T-helper 2 cell treated with Interferon-gamma antibody and Interleukin-4, amounts not matched to agents 5 μg/mL and 100 μg/mL, for 36 hours (primary cell): ENCODE measurements around the gene GABBR1.
"Not testable (repeated sequence)": the region's sequence is repeated elsewhere in the genome, so short reads cannot be mapped to it uniquely, and the experiment has no call there.

Experiments used
- DNase-seq: peaks from one replicate; pipeline ENCODE4 v3.0.0; 2021; ENCODE audit warnings: low spot score
- H3K27ac Mint-ChIP-seq: one replicate; pipeline ENCODE4 v1.8.0; 2021; ENCODE audit warnings: mild to moderate bottlenecking, mixed read lengths
- H3K27me3 Mint-ChIP-seq: one replicate; pipeline ENCODE4 v1.8.0; 2021; ENCODE audit warnings: low read depth, mixed read lengths
- H3K36me3 Mint-ChIP-seq: one replicate; pipeline ENCODE4 v1.8.0; 2021; ENCODE audit warnings: low read depth, mixed read lengths
- H3K4me1 Mint-ChIP-seq: one replicate; pipeline ENCODE4 v1.8.0; 2021; ENCODE audit warnings: low read depth, mixed read lengths
- H3K4me3 Mint-ChIP-seq: one replicate; pipeline ENCODE4 v1.8.0; 2022; ENCODE audit warnings: mild to moderate bottlenecking, moderate library complexity, mixed read lengths
- H3K9me3 Mint-ChIP-seq: one replicate; pipeline ENCODE4 v1.8.0; 2021; ENCODE audit warnings: mixed read lengths

GABBR1 gene

GRCh38 chr6:29632789-29633533 lies at the start of gene GABBR1:
Gene GABBR1, minus strand, starts transcription at chr6:29633183. Its CDS starts 798 bp downstream, at chr6:29632385.
- DNase-seq = peak; percentile 73

GRCh38 chr6:29681811-29682210 lies 48.8 kb upstream of the GABBR1 start:
- Mint-ChIP-seq H3K27me3 (peaks cover 2% of the 10 kb centered on the region), H3K4me1 (peaks cover 6% of the 10 kb centered on the region), H3K27ac (no peak overlapping the region), H3K9me3 (no peaks in the 10 kb centered on the region), H3K4me3 (no peak overlapping the region), H3K36me3 (no peaks in the 10 kb centered on the region)
- no peak for DNase-seq

More at GRCh38 chr6:29632789-29633533, at the start of gene GABBR1:
- H3K27ac Mint-ChIP-seq = peak within 1 kb of the TSS; percentile 76
- peaks cover 64% of the 10 kb centered on the region for H3K27me3 Mint-ChIP-seq
- H3K36me3 Mint-ChIP-seq = peaks cover 1% of the 10 kb centered on the region
- no peaks in the 10 kb centered on the region for H3K9me3 Mint-ChIP-seq
- H3K4me3 Mint-ChIP-seq = peak within 1 kb of the TSS; percentile 83
- H3K4me1 Mint-ChIP-seq = peaks cover 43% of the 10 kb centered on the region

- Mint-ChIP-seq H3K27ac (peak within 1 kb of the TSS; percentile 65), H3K4me1 (peaks cover 7% of the 10 kb centered on the region), H3K36me3 (no peaks in the 10 kb centered on the region), H3K9me3 (no peaks in the 10 kb centered on the region), H3K27me3 (peaks cover 2% of the 10 kb centered on the region), H3K4me3 (peak within 1 kb of the TSS; percentile 63)
- DNase-seq = no peak
These were observed 47.9 kb upstream of the GABBR1 start, which contains the start of gene ZFP57 for GRCh38 chr6:29680904-29681303. Gene ZFP57, minus strand, starts transcription at chr6:29681152. Its CDS starts 4,149 bp downstream, at chr6:29677003.

- Mint-ChIP-seq H3K36me3 (no peaks in the 10 kb centered on the region), H3K27ac (peak overlapping the region; percentile 10), H3K27me3 (peaks cover 2% of the 10 kb centered on the region), H3K9me3 (no peaks in the 10 kb centered on the region), H3K4me3 (peak overlapping the region; percentile 63), H3K4me1 (peaks cover 7% of the 10 kb centered on the region)
- DNase-seq = no peak
These were observed 47.4 kb upstream of the GABBR1 start for GRCh38 chr6:29680416-29680815.

- H3K9me3 Mint-ChIP-seq = no peaks in the 10 kb centered on the region
- H3K27ac Mint-ChIP-seq = peak overlapping the region; percentile 10
- no peaks in the 10 kb centered on the region for H3K27me3 Mint-ChIP-seq
- peaks cover 7% of the 10 kb centered on the region for H3K4me1 Mint-ChIP-seq
- peak overlapping the region; percentile 63 for H3K4me3 Mint-ChIP-seq
- no peak for DNase-seq
- H3K36me3 Mint-ChIP-seq = no peaks in the 10 kb centered on the region
These were observed 47.0 kb upstream of the GABBR1 start for GRCh38 chr6:29679962-29680361.

GRCh38 chr6:29678114-29678513 lies 45.1 kb upstream of the GABBR1 start:
- Mint-ChIP-seq H3K9me3 (no peaks in the 10 kb centered on the region), H3K4me1 (peaks cover 7% of the 10 kb centered on the region), H3K27me3 (no peaks in the 10 kb centered on the region), H3K36me3 (no peaks in the 10 kb centered on the region), H3K27ac (no peak overlapping the region), H3K4me3 (no peak overlapping the region)
- DNase-seq = no peak

GRCh38 chr6:29676981-29677601 lies 44.1 kb upstream of the GABBR1 start:
- no peaks in the 10 kb centered on the region for H3K36me3 Mint-ChIP-seq
- DNase-seq = no peak
- peaks cover 7% of the 10 kb centered on the region for H3K4me1 Mint-ChIP-seq
- H3K27ac Mint-ChIP-seq = peak overlapping the region; percentile 56
- no peaks in the 10 kb centered on the region for H3K27me3 Mint-ChIP-seq
- H3K9me3 Mint-ChIP-seq = no peaks in the 10 kb centered on the region
- no peak overlapping the region for H3K4me3 Mint-ChIP-seq

- H3K27ac Mint-ChIP-seq = no peak overlapping the region
- H3K4me1 Mint-ChIP-seq = peaks cover 7% of the 10 kb centered on the region
- no peak overlapping the region for H3K4me3 Mint-ChIP-seq
These were observed 42.6 kb upstream of the GABBR1 start for GRCh38 chr6:29675561-29675960.

GRCh38 chr6:29674008-29674407 lies 41.0 kb upstream of the GABBR1 start:
- no peaks in the 10 kb centered on the region for H3K36me3 Mint-ChIP-seq
- H3K27ac Mint-ChIP-seq = peak overlapping the region; percentile 22
- no peak overlapping the region for H3K4me3 Mint-ChIP-seq
- peaks cover 10% of the 10 kb centered on the region for H3K27me3 Mint-ChIP-seq
- H3K9me3 Mint-ChIP-seq = no peaks in the 10 kb centered on the region
- H3K4me1 Mint-ChIP-seq = peaks cover 7% of the 10 kb centered on the region
- no peak for DNase-seq

More at GRCh38 chr6:29675561-29675960, 42.6 kb upstream of the GABBR1 start:
- DNase-seq = no peak
- Mint-ChIP-seq H3K9me3 (no peaks in the 10 kb centered on the region), H3K36me3 (no peaks in the 10 kb centered on the region), H3K27me3 (peaks cover 8% of the 10 kb centered on the region)

GRCh38 chr6:29673161-29673560 lies 40.2 kb upstream of the GABBR1 start:
- Mint-ChIP-seq H3K36me3 (no peaks in the 10 kb centered on the region), H3K4me3 (no peak overlapping the region), H3K27ac (no peak overlapping the region), H3K4me1 (peaks cover 6% of the 10 kb centered on the region), H3K9me3 (no peaks in the 10 kb centered on the region), H3K27me3 (peaks cover 11% of the 10 kb centered on the region)
- DNase-seq = no peak

- peaks cover 16% of the 10 kb centered on the region for H3K27me3 Mint-ChIP-seq
- not testable (repeated sequence) for H3K36me3 Mint-ChIP-seq, H3K4me1 Mint-ChIP-seq, H3K4me3 Mint-ChIP-seq, H3K9me3 Mint-ChIP-seq, H3K27ac Mint-ChIP-seq, DNase-seq
These were observed 39.1 kb upstream of the GABBR1 start for GRCh38 chr6:29672116-29672515.

GRCh38 chr6:29671026-29671425 lies 38.0 kb upstream of the GABBR1 start:
- DNase-seq = no peak
- H3K4me3 Mint-ChIP-seq = no peak overlapping the region
- H3K4me1 Mint-ChIP-seq = no peaks in the 10 kb centered on the region
- H3K9me3 Mint-ChIP-seq = no peaks in the 10 kb centered on the region
- H3K27ac Mint-ChIP-seq = no peak overlapping the region
- no peaks in the 10 kb centered on the region for H3K36me3 Mint-ChIP-seq
- H3K27me3 Mint-ChIP-seq = peaks cover 17% of the 10 kb centered on the region

GRCh38 chr6:29667158-29667557 lies 34.2 kb upstream of the GABBR1 start:
- H3K9me3 Mint-ChIP-seq = no peaks in the 10 kb centered on the region
- H3K4me1 Mint-ChIP-seq = no peaks in the 10 kb centered on the region
- no peaks in the 10 kb centered on the region for H3K36me3 Mint-ChIP-seq
- no peak for DNase-seq
- no peak overlapping the region for H3K4me3 Mint-ChIP-seq
- no peak overlapping the region for H3K27ac Mint-ChIP-seq
- peaks cover 33% of the 10 kb centered on the region for H3K27me3 Mint-ChIP-seq

- H3K4me1 Mint-ChIP-seq = no peaks in the 10 kb centered on the region
- no peak overlapping the region for H3K4me3 Mint-ChIP-seq
- H3K9me3 Mint-ChIP-seq = no peaks in the 10 kb centered on the region
- H3K27me3 Mint-ChIP-seq = peaks cover 35% of the 10 kb centered on the region
- H3K36me3 Mint-ChIP-seq = no peaks in the 10 kb centered on the region
- DNase-seq = no peak
- H3K27ac Mint-ChIP-seq = no peak overlapping the region
These were observed 33.8 kb upstream of the GABBR1 start for GRCh38 chr6:29666826-29667130.
